Mucosa of rectum (tissue), 2 donors: ENCODE measurements around the gene PLEKHO2.
A peak's percentile ranks its signal among the peaks of the same experiment; 100 is the strongest.
"Not testable (repeated sequence)": the region's sequence is repeated elsewhere in the genome, so short reads cannot be mapped to it uniquely, and the experiment has no call there.

Experiments
- H3K27ac ChIP-seq, 2 donors: one replicate each; pipeline ENCODE4 v1.7.0; 2013; ENCODE audit warnings: inconsistent platforms in 2 of 2, low read depth in 2 of 2, low read length in 2 of 2
- H3K27me3 ChIP-seq, 2 donors: one replicate each; pipeline ENCODE4 v1.7.0; 2013; ENCODE audit warnings: low read length in 2 of 2; ENCODE audit not compliant: control insufficient read depth in 2 of 2, insufficient read depth in 2 of 2
- H3K36me3 ChIP-seq, 2 donors: one replicate each; pipeline ENCODE4 v1.7.0; 2013; ENCODE audit warnings: low read length in 2 of 2; ENCODE audit not compliant: control insufficient read depth in 2 of 2, insufficient read depth in 2 of 2
- H3K4me1 ChIP-seq, 2 donors: one replicate each; pipeline ENCODE4 v1.7.0; 2013; ENCODE audit warnings: low read length in 2 of 2, mild to moderate bottlenecking in 1 of 2; ENCODE audit not compliant: control insufficient read depth in 2 of 2, insufficient read depth in 2 of 2
- H3K4me3 ChIP-seq, 2 donors: one replicate each; pipeline ENCODE4 v1.7.0; 2013; ENCODE audit warnings: low read length in 2 of 2
- H3K9ac ChIP-seq, 2 donors: one replicate each; pipeline ENCODE4 v1.7.0; 2013; ENCODE audit warnings: low read length in 2 of 2, low read depth in 1 of 2, mild to moderate bottlenecking in 1 of 2
- H3K9me3 ChIP-seq, 2 donors: one replicate each; pipeline ENCODE4 v1.7.0; 2013; ENCODE audit warnings: low read length in 2 of 2; ENCODE audit not compliant: control insufficient read depth in 2 of 2
- donor health status: healthy.
- donor health status: Normal muscosa, but diverticular disease.

Gene PLEKHO2

DNA sequence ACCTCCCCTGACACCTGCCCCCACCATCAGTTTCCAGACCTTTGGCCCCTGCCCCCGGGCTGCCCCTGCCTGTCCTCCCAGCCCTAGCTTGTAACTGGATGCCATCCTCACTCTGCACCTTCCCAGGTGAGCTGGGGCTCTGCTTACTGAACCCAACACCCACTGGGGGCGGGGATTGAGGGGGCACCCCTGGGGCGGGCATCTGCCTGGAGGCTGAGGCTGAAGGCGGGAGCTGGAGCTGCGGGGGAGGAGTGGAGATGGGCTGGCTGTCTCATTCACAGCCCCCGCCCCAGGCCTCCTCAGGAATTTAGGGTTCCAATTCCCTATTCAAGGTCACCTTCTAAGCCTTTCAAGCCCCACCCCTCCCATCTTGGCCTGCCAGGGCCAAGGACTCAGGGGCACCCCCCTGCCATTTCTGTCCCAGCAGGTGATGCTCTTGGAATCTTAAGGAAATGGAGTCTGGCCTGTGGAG lies 33.9 kb upstream of the PLEKHO2 start:
- peak overlapping the region in 1 of 2 donors; percentile 38 for H3K27ac ChIP-seq
- no peaks in the 10 kb centered on the region for H3K36me3 ChIP-seq
- H3K27me3 ChIP-seq: peaks cover 0 to 3% of the 10 kb centered on the region in 2 donors
- no peaks in the 10 kb centered on the region for H3K4me1 ChIP-seq
- H3K9ac ChIP-seq: no peak overlapping the region
- H3K4me3 ChIP-seq: no peak overlapping the region
- no peaks in the 10 kb centered on the region for H3K9me3 ChIP-seq

GRCh38 chr15:64808785-64809453 lies 32.8 kb upstream of the PLEKHO2 start:
- no peak overlapping the region for H3K27ac ChIP-seq
- no peaks in the 10 kb centered on the region for H3K36me3 ChIP-seq
- H3K9me3 ChIP-seq: no peaks in the 10 kb centered on the region
- no peaks in the 10 kb centered on the region for H3K4me1 ChIP-seq
- no peak overlapping the region for H3K4me3 ChIP-seq
- H3K9ac ChIP-seq: no peak overlapping the region
- peaks cover 0 to 3% of the 10 kb centered on the region in 2 donors for H3K27me3 ChIP-seq

DNA sequence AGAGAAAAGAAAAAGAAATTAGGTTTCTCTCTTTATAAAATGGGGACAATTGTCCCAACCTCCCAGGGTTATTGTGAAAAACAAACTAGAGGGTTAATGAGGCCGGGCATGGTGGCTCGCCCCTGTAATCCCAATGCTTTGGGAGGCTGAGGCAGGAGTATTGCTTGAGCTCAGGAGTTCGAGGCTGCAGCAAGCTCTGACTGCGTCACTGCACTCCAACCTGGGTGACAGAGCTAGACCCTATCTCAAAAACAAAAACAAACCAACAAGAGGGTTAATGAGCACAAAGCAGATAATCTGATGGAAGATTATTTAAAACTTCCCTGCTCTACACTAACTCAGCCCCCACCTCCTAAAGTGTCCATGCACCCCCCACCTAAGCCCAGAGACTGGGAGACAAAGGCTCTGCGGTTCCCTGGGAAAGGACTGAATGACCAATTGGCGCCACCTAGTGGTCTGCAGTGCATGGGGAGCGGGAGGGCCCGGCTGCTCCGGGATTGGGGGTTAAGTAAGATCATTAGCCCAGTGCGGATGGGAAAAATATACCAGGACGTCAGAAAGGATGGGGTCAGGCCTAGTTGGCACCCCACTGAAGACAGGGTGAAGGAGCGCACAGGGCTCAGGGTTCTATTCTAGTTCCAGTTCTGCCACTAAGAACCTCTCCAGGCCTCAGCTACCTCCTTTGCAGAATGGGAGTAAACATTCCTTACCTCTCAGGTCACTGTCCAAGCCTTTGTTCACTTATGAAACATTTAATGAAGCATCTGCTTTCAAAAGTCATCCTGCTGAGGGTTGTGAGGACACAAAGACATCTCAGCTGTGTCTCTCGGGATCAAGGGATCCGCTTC lies 31.8 kb upstream of the PLEKHO2 start:
- H3K27me3 ChIP-seq: peaks cover 0 to 3% of the 10 kb centered on the region in 2 donors
- no peak overlapping the region for H3K27ac ChIP-seq
- H3K9ac ChIP-seq: peak overlapping the region in 1 of 2 donors; percentile 4
- H3K4me1 ChIP-seq: no peaks in the 10 kb centered on the region
- no peak overlapping the region for H3K4me3 ChIP-seq
- no peaks in the 10 kb centered on the region for H3K36me3 ChIP-seq
- no peaks in the 10 kb centered on the region for H3K9me3 ChIP-seq

DNA sequence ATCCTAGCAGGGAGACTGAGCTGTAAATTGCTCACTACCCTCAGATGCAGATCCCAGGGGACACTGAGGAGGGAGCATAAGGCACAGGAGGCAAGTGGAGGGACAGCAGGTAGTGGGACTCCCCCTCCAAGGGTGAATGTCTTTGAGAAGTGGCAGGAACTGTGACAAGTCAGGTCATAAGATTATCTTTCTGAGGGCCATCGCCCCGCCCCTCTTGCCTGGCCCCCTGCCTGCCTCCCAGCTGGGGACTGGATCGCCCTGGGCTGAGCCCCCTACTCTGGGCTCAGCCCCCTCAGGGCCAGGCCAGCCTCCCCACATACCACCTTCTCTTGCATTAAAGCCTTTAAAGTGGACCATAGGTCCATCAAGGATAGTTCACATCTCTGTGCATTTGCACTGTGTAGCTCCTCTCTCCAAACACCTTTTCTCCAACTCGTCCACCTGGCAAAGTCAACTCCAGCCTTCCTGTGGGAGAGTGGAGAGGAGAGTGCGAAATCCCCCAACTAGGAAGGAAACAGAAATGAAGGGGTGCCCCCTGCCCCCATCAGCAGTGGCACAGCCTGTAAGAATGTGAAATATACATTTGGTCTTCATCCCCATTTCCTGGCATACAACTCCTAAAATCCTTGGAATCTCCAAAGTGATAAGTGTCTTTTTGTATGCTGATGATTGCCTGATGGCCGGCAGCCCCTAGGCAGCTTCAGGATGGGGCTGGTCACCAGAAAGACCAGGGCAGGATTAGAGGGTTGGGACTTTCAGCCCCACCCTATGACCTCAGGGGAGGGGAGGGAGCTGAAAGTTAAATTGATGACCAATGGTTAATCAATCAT lies 31.0 kb upstream of the PLEKHO2 start:
- Histone ChIP-seq H3K36me3 (no peaks in the 10 kb centered on the region), H3K4me1 (no peaks in the 10 kb centered on the region), H3K9ac (peak overlapping the region in 1 of 2 donors; percentile 4), H3K27me3 (peaks cover 0 to 3% of the 10 kb centered on the region in 2 donors), H3K4me3 (no peak overlapping the region), H3K9me3 (no peaks in the 10 kb centered on the region), H3K27ac (no peak overlapping the region)

DNA sequence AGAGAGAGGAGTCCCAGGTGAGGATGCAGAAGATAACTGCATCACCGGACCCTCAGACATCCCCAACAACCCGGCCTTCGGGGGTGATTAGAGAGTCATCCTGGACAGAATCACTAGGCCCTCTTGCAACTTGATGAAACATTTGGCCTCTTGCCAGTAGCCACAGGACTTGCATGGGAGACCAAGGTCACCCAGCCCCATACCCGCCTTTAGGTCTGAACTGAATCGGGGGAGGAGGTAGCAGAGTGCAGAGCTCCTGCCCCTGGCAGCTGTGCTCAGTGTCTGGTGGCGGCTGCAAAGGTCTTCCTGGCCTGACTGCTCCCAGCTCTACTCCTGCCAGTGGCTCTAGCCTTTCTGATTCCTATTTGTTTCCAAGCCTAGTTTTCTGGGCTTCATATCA lies 28.6 kb upstream of the PLEKHO2 start:
- Histone ChIP-seq H3K36me3 (no peaks in the 10 kb centered on the region), H3K27ac (no peak overlapping the region), H3K9me3 (no peaks in the 10 kb centered on the region), H3K4me1 (no peaks in the 10 kb centered on the region), H3K27me3 (peaks cover 0 to 3% of the 10 kb centered on the region in 2 donors), H3K9ac (no peak overlapping the region), H3K4me3 (no peak overlapping the region)

GRCh38 chr15:64814283-64814682 lies 27.4 kb upstream of the PLEKHO2 start:
- not testable (repeated sequence) for H3K4me1 ChIP-seq, H3K27ac ChIP-seq, H3K36me3 ChIP-seq, H3K9me3 ChIP-seq, H3K9ac ChIP-seq, H3K4me3 ChIP-seq, H3K27me3 ChIP-seq

DNA sequence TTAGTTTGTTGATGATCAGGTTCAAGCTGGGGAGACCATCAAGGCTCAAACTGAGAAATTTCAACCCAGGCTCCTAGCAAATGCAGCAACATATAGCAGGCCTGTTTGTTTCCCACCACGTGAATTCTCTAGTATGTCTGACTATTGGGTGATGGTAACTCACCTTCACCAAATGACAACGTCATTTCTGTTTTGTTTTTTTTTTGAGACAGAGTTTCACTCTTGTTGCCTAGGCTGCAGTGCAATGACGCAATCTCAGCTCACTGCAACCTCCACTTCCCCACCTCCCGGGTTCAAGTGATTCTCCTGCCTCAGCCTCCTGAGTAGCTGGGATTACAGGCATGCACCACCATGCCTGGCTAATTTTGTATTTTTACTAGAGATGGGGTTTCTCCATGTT lies 26.8 kb upstream of the PLEKHO2 start:
- not testable (repeated sequence) for H3K4me1 ChIP-seq, H3K27ac ChIP-seq, H3K9ac ChIP-seq, H3K36me3 ChIP-seq, H3K4me3 ChIP-seq, H3K27me3 ChIP-seq, H3K9me3 ChIP-seq

DNA sequence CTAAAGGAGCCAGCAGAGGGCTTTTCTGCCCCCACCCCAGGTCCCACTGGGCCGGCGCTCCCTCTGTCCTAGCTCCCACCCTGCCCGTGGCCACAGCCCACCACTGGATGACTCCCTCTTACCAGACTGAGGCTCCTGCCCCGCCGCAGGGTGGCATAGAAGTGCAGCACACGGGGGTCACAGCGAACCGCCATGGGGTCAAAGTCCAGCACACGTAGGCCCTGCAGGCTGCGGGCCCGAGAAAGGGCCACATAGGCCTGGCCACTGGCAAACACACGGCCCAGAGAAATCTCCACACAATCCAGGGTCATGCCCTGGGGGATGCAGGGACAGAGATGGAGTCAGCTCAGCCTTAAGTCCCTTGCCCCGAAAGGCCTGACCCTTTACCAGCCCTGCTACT lies 25.3 kb upstream of the PLEKHO2 start:
- H3K27me3 ChIP-seq: no peaks in the 10 kb centered on the region
- H3K36me3 ChIP-seq: no peaks in the 10 kb centered on the region
- H3K4me3 ChIP-seq: no peak overlapping the region
- H3K9ac ChIP-seq: no peak overlapping the region
- H3K9me3 ChIP-seq: no peaks in the 10 kb centered on the region
- H3K4me1 ChIP-seq: no peaks in the 10 kb centered on the region
- no peak overlapping the region for H3K27ac ChIP-seq

DNA sequence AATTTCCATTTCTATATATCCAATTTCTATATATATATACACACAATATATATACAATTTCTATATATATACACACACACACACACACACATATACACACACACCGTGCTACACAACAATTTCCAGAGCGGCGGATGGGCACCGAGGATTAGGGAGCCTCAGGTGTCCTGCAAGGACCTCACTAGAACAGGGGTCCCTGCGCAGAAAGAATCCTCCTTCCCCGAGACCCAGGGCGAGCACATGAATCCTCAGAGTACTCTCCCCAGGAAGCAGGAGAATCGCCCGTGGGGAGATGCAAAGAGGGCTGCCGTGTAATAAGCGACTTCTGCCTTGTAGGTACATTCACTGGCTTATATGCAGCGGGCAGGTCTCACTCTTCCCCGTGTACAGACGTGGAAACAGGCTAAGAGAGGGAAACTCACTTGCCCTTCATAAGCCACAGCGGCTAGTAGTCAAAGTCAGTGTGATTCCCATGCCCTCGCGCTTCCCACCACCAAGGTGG lies 16.7 kb upstream of the PLEKHO2 start:
- Histone ChIP-seq H3K4me1 (peaks cover 15 to 18% of the 10 kb centered on the region in 2 donors), H3K27me3 (peaks cover 0 to 4% of the 10 kb centered on the region in 2 donors), H3K9ac (peak overlapping the region in 1 of 2 donors; percentile 42), H3K4me3 (peak overlapping the region; percentile 65 to 82), H3K27ac (peak overlapping the region in 1 of 2 donors; percentile 32), H3K36me3 (no peaks in the 10 kb centered on the region), H3K9me3 (no peaks in the 10 kb centered on the region)
